Measurements from ENCODE around the gene GALE.

GRCh38 chr1:23801338-23801748, 789 bp upstream of the GALE start:
- TF ChIP-seq POLR2A (IDR thresholded peaks at IDR 0.05; ENCODE audit: low read depth, low read length) (no peak), POLR2AphosphoS5 (IDR thresholded peaks at IDR 0.05; ENCODE audit: low read depth, low read length) (no peak)
